ENCODE results near the gene CALHM2. TPM values are rescaled to one million over a fixed set of nuclear protein-coding genes. Genes with fewer than 3 reads are reported as not detected.
A peak's percentile ranks its signal among the peaks of the same experiment; 100 is the strongest.

CALHM2 gene
- total RNA-seq, 1 donor from 2014 or later = not detected

DNA sequence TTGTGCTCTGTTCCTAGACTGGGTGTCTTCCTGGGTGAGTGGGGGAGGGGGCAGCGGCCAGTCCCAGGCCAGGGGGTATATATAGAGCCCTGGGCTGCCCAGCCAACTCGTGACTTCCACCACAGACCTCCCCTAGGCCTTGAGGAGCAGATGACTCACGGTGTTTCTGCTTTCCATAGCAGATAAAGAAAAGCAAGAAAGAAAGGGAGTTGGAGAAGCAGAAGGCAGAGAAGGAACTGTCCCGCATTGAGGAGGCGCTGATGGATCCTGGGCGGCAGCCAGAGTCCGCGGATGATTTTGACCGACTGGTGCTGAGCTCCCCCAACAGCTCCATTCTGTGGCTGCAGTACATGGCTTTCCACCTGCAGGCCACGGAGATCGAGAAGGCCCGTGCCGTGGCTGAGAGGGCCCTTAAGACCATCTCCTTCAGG is 10.1 kb downstream of the CALHM2 start:
- Mint-ChIP-seq H3K36me3 (ENCODE audit: low read depth) (peaks cover 12% of the 10 kb centered on the region), H3K4me3 (no peak overlapping the region)
- no peak for DNase-seq (ENCODE audit: low read depth, low spot score)

DNA sequence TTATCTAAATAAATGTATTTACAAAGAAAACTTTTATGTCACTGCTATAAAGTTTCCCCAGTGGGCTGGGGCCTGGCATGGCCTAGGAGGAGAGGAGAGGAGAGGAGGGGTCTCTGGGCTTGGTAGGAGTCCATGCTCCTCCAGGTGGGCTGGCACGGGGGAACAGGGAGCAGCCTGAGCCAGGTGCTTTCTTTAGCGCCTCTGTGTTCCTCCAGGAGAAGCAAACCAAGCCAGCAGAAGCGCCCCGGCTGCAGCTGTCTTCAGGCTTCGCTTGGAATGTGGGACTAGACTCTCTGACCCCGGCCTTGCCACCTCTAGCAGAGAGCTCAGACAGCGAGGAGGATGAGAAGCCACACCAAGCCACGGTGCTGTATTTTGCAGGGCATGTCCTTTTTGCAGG is 10.6 kb downstream of the CALHM2 start:
- Mint-ChIP-seq H3K27me3 (ENCODE audit: low read depth) (no peaks in the 10 kb centered on the region), H3K9me3 (no peaks in the 10 kb centered on the region), H3K27ac (ENCODE audit: unreplicated experiment) (no peak overlapping the region), H3K4me3 (no peak overlapping the region), H3K4me1 (no peaks in the 10 kb centered on the region), H3K36me3 (ENCODE audit: low read depth) (peaks cover 15% of the 10 kb centered on the region)
- TF ChIP-seq, protein P1, sequence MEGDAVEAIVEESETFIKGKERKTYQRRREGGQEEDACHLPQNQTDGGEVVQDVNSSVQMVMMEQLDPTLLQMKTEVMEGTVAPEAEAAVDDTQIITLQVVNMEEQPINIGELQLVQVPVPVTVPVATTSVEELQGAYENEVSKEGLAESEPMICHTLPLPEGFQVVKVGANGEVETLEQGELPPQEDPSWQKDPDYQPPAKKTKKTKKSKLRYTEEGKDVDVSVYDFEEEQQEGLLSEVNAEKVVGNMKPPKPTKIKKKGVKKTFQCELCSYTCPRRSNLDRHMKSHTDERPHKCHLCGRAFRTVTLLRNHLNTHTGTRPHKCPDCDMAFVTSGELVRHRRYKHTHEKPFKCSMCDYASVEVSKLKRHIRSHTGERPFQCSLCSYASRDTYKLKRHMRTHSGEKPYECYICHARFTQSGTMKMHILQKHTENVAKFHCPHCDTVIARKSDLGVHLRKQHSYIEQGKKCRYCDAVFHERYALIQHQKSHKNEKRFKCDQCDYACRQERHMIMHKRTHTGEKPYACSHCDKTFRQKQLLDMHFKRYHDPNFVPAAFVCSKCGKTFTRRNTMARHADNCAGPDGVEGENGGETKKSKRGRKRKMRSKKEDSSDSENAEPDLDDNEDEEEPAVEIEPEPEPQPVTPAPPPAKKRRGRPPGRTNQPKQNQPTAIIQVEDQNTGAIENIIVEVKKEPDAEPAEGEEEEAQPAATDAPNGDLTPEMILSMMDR (conservative IDR thresholded peaks at IDR 0.05) = no peak
- DNase-seq (ENCODE audit: low read depth, low spot score) = no peak

More for the DNA sequence above, 10.1 kb downstream of the CALHM2 start:
- Mint-ChIP-seq H3K9me3 (no peaks in the 10 kb centered on the region), H3K27me3 (ENCODE audit: low read depth) (no peaks in the 10 kb centered on the region), H3K27ac (ENCODE audit: unreplicated experiment) (no peak overlapping the region), H3K4me1 (no peaks in the 10 kb centered on the region)
- TF ChIP-seq, protein P1 (conservative IDR thresholded peaks at IDR 0.05) = no peak

DNA sequence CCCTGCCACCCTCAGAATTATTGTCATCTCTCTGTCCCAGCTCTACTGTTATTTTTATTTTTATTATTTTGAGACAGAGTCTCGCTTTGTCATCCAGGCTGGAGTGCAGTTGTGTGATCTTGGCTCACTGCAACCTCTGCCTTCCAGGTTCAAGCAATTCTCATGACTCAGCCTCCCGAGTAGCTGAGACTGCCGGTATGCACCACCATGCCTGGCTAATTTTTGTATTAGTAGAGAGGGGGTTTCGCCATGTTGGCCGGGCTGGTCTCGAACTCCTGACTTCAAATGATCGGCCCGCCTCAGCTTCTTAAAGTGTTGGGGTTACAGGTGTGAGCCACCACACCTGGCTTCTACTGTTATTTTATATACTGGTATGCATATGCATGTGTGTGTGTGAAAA is 11.0 kb downstream of the CALHM2 start:
- no peaks in the 10 kb centered on the region for H3K9me3 Mint-ChIP-seq
- no peak for DNase-seq (ENCODE audit: low read depth, low spot score)
- no peak overlapping the region for H3K4me3 Mint-ChIP-seq
- H3K27ac Mint-ChIP-seq (ENCODE audit: unreplicated experiment) = no peak overlapping the region
- H3K36me3 Mint-ChIP-seq (ENCODE audit: low read depth) = peaks cover 15% of the 10 kb centered on the region
- no peaks in the 10 kb centered on the region for H3K4me1 Mint-ChIP-seq
- H3K27me3 Mint-ChIP-seq (ENCODE audit: low read depth) = no peaks in the 10 kb centered on the region
- TF ChIP-seq, protein P1 (conservative IDR thresholded peaks at IDR 0.05) = no peak

DNA sequence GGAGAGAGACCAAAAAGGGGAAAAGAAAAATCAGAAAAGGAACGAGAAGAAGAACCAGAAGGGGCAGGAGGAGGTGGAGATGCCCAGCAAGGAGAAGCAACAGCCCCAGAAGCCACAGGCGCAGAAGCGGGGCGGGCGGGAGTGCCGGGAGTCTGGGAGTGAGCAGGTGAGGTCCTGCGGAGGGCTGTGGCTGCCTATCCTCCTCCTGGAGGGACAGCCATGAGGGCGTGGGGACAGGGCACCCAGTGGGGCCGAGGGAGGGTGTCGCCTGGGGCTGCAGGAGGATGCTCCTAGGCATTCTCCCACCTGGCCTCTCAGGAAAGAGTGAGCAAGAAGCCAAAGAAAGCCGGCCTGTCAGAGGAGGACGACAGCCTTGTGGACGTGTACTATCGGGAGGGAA is 11.8 kb downstream of the CALHM2 start:
- Mint-ChIP-seq H3K27me3 (ENCODE audit: low read depth) (no peaks in the 10 kb centered on the region), H3K4me1 (no peaks in the 10 kb centered on the region), H3K9me3 (no peaks in the 10 kb centered on the region), H3K36me3 (ENCODE audit: low read depth) (peaks cover 15% of the 10 kb centered on the region), H3K27ac (ENCODE audit: unreplicated experiment) (peak overlapping the region; percentile 78), H3K4me3 (no peak overlapping the region)
- DNase-seq (ENCODE audit: low read depth, low spot score) = no peak
- TF ChIP-seq, protein P1 (conservative IDR thresholded peaks at IDR 0.05) = no peak

DNA sequence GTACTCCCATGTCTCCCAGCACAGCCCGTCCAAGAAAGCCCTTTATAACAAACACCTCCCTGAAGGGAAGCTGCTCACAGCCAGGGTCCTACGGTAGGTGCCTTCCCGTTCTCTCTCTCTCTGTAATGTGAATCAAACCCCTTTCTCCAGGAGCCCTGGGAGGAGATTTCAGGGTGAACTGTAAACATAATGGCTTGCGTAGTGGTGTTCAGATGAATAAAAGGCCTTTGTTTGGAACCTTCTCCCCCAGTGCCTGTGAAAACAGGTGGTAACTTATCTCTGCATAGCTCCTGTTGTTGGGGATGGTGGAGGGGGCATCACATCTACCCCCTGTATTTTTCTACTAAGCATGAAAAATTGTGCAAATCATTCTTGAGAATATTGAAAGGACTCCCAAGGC is 12.4 kb downstream of the CALHM2 start:
- Mint-ChIP-seq H3K4me3 (no peak overlapping the region), H3K27me3 (ENCODE audit: low read depth) (no peaks in the 10 kb centered on the region), H3K4me1 (no peaks in the 10 kb centered on the region), H3K36me3 (ENCODE audit: low read depth) (peaks cover 15% of the 10 kb centered on the region), H3K27ac (ENCODE audit: unreplicated experiment) (peak overlapping the region; percentile 35), H3K9me3 (no peaks in the 10 kb centered on the region)
- TF ChIP-seq, protein P1 (conservative IDR thresholded peaks at IDR 0.05) = no peak
- no peak for DNase-seq (ENCODE audit: low read depth, low spot score)

DNA sequence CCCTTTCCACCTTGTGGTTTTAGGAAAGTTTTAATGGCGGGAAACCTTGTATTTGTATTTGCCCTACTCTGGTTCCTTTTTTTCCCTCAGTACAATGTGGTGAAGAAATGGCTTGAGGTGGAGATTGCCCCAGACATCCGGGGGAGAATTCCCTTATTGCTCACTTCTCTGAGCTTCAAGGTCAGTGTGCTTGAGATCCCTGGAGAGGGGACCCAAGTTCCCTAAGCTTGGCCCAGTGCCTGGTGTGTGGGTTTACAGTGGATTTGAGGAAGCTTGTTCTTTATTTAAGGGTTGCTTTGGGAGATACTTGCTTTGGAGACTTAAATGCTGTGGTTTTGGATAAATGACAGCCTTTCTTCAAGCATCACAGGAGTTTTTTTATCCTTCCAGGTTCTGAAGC is 18.3 kb downstream of the CALHM2 start:
- Mint-ChIP-seq H3K4me3 (no peak overlapping the region), H3K36me3 (ENCODE audit: low read depth) (peaks cover 14% of the 10 kb centered on the region), H3K9me3 (no peaks in the 10 kb centered on the region), H3K4me1 (no peaks in the 10 kb centered on the region), H3K27ac (ENCODE audit: unreplicated experiment) (peak overlapping the region; percentile 43), H3K27me3 (ENCODE audit: low read depth) (no peaks in the 10 kb centered on the region)
- no peak for DNase-seq (ENCODE audit: low read depth, low spot score)
- TF ChIP-seq, protein P1 (conservative IDR thresholded peaks at IDR 0.05) = no peak
